ENCODE results near the gene SEPSECS. TPM values are rescaled to one million over a fixed set of nuclear protein-coding genes. Genes with fewer than 3 reads are reported as not detected.

Gene SEPSECS
- total and polyA plus RNA-seq, 7 donors = 4.5 to 11.1 (median 8.6) TPM

- DNase-seq = no peak
- 91 to 93% methylated on average over 23 of the region's 23 CpGs for WGBS, 2 donors
- no peaks in the 10 kb centered on the region for H3K27me3 ChIP-seq
- TF ChIP-seq CTCF (IDR thresholded peaks at IDR 0.05) = no peak
- TF ChIP-seq POLR2A (IDR thresholded peaks at IDR 0.05) = no peak
- no peak for TF ChIP-seq EP300 (IDR thresholded peaks at IDR 0.05)
- TF ChIP-seq POLR2AphosphoS5 (IDR thresholded peaks at IDR 0.05) = no peak
- no peaks in the 10 kb centered on the region for H3K36me3 ChIP-seq
- H3K9me3 ChIP-seq = peaks cover 0 to 4% (median 0%) of the 10 kb centered on the region in 4 donors
- no peak overlapping the region for H3K27ac ChIP-seq
- intact Hi-C loops (cut with DNase I) = no loop called here
- H3K4me3 ChIP-seq = no peak overlapping the region
- peaks cover 0 to 7% (median 0%) of the 10 kb centered on the region in 4 donors for H3K4me1 ChIP-seq
These were observed 63.8 kb downstream of the SEPSECS start for GRCh38 chr4:25096251-25096980.

- Histone ChIP-seq H3K9me3 (peaks cover 0 to 4% (median 0%) of the 10 kb centered on the region in 4 donors), H3K4me3 (no peak overlapping the region), H3K4me1 (peaks cover 0 to 7% (median 0%) of the 10 kb centered on the region in 4 donors), H3K27ac (no peak overlapping the region), H3K36me3 (no peaks in the 10 kb centered on the region), H3K27me3 (no peaks in the 10 kb centered on the region)
- no peak for DNase-seq
- WGBS, 2 donors = 95% methylated on average over 24 of the region's 24 CpGs
- TF ChIP-seq CTCF (IDR thresholded peaks at IDR 0.05) (no peak), POLR2AphosphoS5 (IDR thresholded peaks at IDR 0.05) (no peak), POLR2A (IDR thresholded peaks at IDR 0.05) (no peak), EP300 (IDR thresholded peaks at IDR 0.05) (no peak)
- intact Hi-C loops (cut with DNase I) = no loop called here
These were observed 64.4 kb downstream of the SEPSECS start for GRCh38 chr4:25095837-25096236.

GRCh38 chr4:25092139-25092538 is 68.1 kb downstream of the SEPSECS start:
- no peak overlapping the region for H3K4me3 ChIP-seq
- DNase-seq = no peak
- TF ChIP-seq CTCF (IDR thresholded peaks at IDR 0.05) (no peak), POLR2A (IDR thresholded peaks at IDR 0.05) (no peak)
- WGBS, 2 donors = 62 to 79% methylated on average over 3 of the region's 3 CpGs
- H3K27me3 ChIP-seq = no peaks in the 10 kb centered on the region
- no peak overlapping the region for H3K27ac ChIP-seq
- H3K4me1 ChIP-seq = peaks cover 0 to 20% (median 18%) of the 10 kb centered on the region in 4 donors
- peaks cover 0 to 4% (median 0%) of the 10 kb centered on the region in 4 donors for H3K9me3 ChIP-seq
- intact Hi-C loops (cut with DNase I) = no loop called here
- H3K36me3 ChIP-seq = no peaks in the 10 kb centered on the region

GRCh38 chr4:25090516-25090915 is 69.7 kb downstream of the SEPSECS start:
- Histone ChIP-seq H3K9me3 (peaks cover 0 to 4% (median 0%) of the 10 kb centered on the region in 4 donors), H3K27ac (no peak overlapping the region), H3K36me3 (no peaks in the 10 kb centered on the region), H3K27me3 (no peaks in the 10 kb centered on the region), H3K4me1 (peaks cover 0 to 31% (median 26%) of the 10 kb centered on the region in 4 donors), H3K4me3 (no peak overlapping the region)
- intact Hi-C loops (cut with DNase I) = no loop called here
- 85 to 92% methylated on average over 2 of the region's 2 CpGs for WGBS, 2 donors
- no peak for TF ChIP-seq EP300 (IDR thresholded peaks at IDR 0.05)
- no peak for TF ChIP-seq POLR2A (IDR thresholded peaks at IDR 0.05)
- TF ChIP-seq POLR2AphosphoS5 (IDR thresholded peaks at IDR 0.05) = no peak
- no peak for TF ChIP-seq CTCF (IDR thresholded peaks at IDR 0.05)
- DNase-seq = no peak
